Measurements from ENCODE around the gene MRAP2. TPM values are rescaled to one million over a fixed set of nuclear protein-coding genes. Genes with fewer than 3 reads are reported as not detected.
"Not testable (repeated sequence)": the region's sequence is repeated elsewhere in the genome, so short reads cannot be mapped to it uniquely, and the experiment has no call there.

Gene MRAP2
- total and polyA plus RNA-seq, 8 donors = 0.76 to 10.9 (median 5.8) TPM

DNA sequence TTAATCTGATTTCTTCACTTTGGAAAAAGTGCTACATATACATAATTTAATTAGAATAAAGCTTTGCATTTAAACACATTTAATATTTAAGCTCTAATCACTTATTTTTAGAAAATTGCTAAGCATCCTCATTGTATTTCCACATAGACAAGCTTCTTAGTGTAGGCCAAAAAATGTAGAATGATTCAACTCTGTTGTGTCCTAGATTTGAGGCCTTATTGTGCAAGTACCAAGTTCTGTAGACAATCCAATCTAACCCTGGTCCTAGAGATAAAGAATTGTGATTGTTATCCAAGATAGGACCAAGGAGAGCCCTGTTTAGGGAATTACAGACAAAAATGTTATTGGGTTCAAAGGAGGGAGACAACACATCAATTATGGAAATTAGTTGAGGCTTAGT lies 27.6 kb downstream of the MRAP2 start:
- Histone ChIP-seq H3K27me3 (no peaks in the 10 kb centered on the region), H3K4me3 (no peak overlapping the region), H3K36me3 (no peaks in the 10 kb centered on the region), H3K27ac (no peak overlapping the region), H3K9me3 (no peaks in the 10 kb centered on the region), H3K4me1 (no peaks in the 10 kb centered on the region)
- intact Hi-C loops (cut with DNase I) = no loop called here
- ATAC-seq (no peak), DNase-seq (no peak)
- TF ChIP-seq, protein P1, sequence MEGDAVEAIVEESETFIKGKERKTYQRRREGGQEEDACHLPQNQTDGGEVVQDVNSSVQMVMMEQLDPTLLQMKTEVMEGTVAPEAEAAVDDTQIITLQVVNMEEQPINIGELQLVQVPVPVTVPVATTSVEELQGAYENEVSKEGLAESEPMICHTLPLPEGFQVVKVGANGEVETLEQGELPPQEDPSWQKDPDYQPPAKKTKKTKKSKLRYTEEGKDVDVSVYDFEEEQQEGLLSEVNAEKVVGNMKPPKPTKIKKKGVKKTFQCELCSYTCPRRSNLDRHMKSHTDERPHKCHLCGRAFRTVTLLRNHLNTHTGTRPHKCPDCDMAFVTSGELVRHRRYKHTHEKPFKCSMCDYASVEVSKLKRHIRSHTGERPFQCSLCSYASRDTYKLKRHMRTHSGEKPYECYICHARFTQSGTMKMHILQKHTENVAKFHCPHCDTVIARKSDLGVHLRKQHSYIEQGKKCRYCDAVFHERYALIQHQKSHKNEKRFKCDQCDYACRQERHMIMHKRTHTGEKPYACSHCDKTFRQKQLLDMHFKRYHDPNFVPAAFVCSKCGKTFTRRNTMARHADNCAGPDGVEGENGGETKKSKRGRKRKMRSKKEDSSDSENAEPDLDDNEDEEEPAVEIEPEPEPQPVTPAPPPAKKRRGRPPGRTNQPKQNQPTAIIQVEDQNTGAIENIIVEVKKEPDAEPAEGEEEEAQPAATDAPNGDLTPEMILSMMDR (IDR thresholded peaks at IDR 0.05) = no peak

DNA sequence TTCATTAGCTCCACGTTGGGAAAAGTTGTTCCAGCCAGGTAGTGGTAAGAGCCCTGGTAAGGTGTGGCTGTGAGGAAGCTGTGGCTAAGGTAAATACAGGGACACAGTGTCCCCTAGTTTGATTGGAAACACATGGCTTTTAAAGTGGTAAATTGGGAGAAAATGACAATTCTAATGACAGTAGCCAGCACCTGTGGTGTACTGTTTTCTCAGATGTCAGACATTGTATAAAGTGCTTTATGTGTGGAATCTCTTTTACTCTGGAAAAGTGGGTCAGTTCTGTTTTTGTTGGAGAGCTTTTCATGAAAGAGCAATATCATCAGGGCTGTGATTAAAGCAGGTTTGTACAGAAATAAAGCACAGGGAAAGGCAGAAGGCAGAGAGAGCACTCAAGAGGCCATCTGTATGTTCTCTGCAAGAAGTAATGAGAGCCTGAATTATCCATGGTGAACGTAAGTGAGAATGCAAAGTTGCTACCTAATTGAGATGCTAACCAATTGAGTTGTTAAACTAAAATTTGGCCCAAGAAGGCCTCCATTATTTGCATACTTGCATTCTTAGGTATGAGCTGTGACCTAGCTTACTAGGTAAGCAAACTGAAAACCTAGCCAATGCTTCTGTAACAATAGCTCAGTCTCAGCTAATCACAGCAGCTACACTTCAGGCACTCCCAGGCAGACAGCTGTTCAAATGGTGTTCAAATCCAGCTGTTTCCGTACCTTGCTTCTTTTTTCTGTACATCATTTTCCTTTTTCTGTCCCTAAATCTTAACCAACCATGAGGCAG lies 28.2 kb downstream of the MRAP2 start:
- intact Hi-C loops (cut with DNase I) = no loop called here
- ATAC-seq (no peak), DNase-seq (no peak)
- no peak overlapping the region for H3K4me3 ChIP-seq
- no peak overlapping the region for H3K27ac ChIP-seq
- no peaks in the 10 kb centered on the region for H3K36me3 ChIP-seq
- no peaks in the 10 kb centered on the region for H3K27me3 ChIP-seq
- TF ChIP-seq, protein P1 (IDR thresholded peaks at IDR 0.05) = no peak
- H3K9me3 ChIP-seq = no peaks in the 10 kb centered on the region
- H3K4me1 ChIP-seq = no peaks in the 10 kb centered on the region

DNA sequence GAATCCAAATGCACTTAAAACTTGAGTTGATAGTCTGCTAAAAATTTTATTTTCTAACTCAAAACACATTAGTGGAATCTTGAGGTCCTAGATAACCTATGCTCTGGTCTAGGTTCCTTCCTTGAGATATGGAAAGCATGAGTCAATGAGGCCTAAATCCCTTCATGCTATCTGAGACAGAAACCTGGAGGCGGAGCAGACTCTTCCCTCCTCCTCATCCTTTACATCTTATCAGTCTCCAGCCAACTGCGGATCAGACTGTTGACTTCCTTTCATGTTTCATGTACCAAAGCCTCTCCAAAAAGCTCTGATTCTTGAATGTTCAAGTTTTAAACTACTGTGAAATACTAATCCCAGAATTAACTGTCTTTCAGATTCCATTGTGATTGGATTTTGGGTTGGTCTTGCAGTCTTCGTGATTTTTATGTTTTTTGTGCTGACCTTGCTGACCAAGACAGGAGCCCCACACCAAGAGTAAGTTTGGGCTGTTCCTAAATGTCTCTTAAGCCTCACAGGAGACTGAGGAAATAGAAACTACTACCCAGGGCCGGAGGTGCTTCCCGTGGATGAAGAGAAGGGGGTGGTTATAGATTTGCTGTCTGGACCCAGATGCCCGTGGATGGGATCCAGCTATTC lies 29.1 kb downstream of the MRAP2 start:
- H3K4me3 ChIP-seq = no peak overlapping the region
- DNase-seq = no peak
- TF ChIP-seq, protein P1 (IDR thresholded peaks at IDR 0.05) = no peak
- ATAC-seq = no peak
- H3K4me1 ChIP-seq = no peaks in the 10 kb centered on the region
- H3K27ac ChIP-seq = no peak overlapping the region
- intact Hi-C loops (cut with DNase I) = no loop called here
- H3K27me3 ChIP-seq = no peaks in the 10 kb centered on the region
- H3K36me3 ChIP-seq = no peaks in the 10 kb centered on the region
- H3K9me3 ChIP-seq = no peaks in the 10 kb centered on the region

DNA sequence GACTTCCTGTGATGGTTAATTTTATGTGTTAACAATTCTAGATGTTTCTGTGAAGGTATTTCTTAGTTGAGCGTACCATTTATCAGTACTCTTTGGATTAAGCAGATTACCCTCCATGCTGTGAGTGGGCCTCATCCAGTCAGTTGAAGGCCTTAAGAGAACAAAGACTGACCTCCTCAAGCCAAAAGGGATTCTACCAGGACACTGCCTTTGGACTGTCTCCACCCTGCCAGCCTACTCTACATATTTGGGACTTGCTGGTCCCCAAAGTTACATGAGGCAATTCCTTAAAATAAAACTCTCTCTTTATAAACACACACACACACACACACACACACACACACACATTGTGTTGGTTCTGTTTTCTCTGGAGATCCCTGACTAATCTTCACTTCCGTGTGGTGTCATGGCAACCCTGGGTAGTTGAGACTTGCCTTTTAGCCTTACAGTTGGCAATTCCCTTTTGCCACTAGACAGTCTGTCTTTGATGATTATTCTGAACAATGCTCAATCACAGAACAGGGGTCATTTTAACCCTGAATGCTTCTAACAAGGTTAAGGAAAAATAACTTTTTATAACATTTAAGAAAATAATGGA lies 32.2 kb downstream of the MRAP2 start:
- TF ChIP-seq, protein P1 (IDR thresholded peaks at IDR 0.05) = no peak
- Histone ChIP-seq H3K36me3 (no peaks in the 10 kb centered on the region), H3K27ac (no peak overlapping the region), H3K4me3 (no peak overlapping the region), H3K4me1 (no peaks in the 10 kb centered on the region), H3K27me3 (no peaks in the 10 kb centered on the region), H3K9me3 (no peaks in the 10 kb centered on the region)
- intact Hi-C loops (cut with DNase I) = no loop called here
- no peak for DNase-seq
- ATAC-seq = no peak

DNA sequence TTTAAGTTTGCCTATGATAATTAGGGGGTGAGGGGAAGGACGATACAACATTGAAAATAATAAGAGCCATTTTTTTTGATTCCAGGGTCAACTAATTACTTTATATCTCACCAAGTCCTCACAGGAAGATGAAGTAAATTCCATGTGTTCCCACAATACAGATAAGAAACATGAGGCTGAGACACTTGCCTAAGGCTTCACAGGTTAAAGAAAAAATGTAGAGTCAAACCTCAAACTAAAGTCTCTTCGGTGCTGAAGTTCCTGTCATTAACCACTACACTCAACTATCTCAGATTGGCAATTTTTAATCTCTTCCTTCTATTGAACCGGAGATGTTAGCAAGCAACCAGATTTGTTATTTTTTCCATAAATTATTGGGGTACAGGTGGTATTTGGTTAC lies 33.0 kb downstream of the MRAP2 start:
- TF ChIP-seq, protein P1 (IDR thresholded peaks at IDR 0.05) = no peak
- no peaks in the 10 kb centered on the region for H3K9me3 ChIP-seq
- H3K4me3 ChIP-seq = no peak overlapping the region
- ATAC-seq (no peak), DNase-seq (no peak)
- H3K27ac ChIP-seq = no peak overlapping the region
- intact Hi-C loops (cut with DNase I) = no loop called here
- H3K36me3 ChIP-seq = no peaks in the 10 kb centered on the region
- no peaks in the 10 kb centered on the region for H3K27me3 ChIP-seq
- no peaks in the 10 kb centered on the region for H3K4me1 ChIP-seq

DNA sequence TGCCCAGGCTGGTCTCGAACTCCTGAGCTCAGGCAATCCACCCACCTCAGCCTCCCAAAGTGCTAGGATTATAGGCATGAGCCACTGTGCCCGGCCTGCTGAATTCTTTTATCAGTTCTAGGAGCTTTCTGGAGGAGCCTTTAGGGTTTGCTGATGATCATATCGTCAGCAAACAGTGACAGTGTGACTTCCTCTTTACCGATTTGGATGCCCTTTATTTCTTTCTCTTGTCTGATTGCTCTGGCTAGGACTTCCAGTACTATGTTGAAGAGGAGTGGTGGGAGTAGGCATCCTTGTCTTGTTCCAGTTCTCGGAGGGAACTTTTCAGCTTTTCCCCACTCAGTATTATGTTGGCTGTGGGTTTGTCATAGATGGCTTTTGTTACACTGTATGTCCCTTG lies 35.3 kb downstream of the MRAP2 start:
- H3K4me3 ChIP-seq; H3K27ac ChIP-seq; H3K36me3 ChIP-seq; H3K4me1 ChIP-seq; DNase-seq; intact Hi-C loops (cut with DNase I); H3K9me3 ChIP-seq; ATAC-seq; H3K27me3 ChIP-seq: not testable (repeated sequence)
